ENCODE data around the gene CEP55.

DNA sequence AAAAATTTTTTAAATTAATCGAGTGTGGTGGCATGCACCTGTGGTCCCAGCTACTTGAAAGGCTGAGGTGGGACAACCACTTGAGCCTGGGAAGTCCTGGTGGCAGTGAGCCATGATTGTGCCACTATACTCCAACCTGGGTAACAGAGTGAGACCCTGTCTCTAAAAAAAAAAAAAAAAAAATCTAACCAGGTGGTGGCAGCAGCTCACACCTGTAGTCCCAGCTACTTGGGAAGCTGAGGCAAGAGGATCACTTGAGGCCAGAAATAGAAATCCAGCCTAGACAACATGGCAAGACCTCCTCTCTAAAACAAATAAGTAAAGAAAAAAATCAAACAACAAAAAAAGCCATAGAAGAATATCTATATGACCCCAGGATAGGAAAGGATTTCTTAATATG lies 10.7 kb upstream of the CEP55 start:
- TF ChIP-seq, protein P1, sequence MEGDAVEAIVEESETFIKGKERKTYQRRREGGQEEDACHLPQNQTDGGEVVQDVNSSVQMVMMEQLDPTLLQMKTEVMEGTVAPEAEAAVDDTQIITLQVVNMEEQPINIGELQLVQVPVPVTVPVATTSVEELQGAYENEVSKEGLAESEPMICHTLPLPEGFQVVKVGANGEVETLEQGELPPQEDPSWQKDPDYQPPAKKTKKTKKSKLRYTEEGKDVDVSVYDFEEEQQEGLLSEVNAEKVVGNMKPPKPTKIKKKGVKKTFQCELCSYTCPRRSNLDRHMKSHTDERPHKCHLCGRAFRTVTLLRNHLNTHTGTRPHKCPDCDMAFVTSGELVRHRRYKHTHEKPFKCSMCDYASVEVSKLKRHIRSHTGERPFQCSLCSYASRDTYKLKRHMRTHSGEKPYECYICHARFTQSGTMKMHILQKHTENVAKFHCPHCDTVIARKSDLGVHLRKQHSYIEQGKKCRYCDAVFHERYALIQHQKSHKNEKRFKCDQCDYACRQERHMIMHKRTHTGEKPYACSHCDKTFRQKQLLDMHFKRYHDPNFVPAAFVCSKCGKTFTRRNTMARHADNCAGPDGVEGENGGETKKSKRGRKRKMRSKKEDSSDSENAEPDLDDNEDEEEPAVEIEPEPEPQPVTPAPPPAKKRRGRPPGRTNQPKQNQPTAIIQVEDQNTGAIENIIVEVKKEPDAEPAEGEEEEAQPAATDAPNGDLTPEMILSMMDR (IDR thresholded peaks at IDR 0.05; ENCODE audit: insufficient read depth, low read length): no peak
- TF ChIP-seq POLR2AphosphoS5 (IDR thresholded peaks at IDR 0.05; ENCODE audit: low read depth) (no peak), GABPA (IDR thresholded peaks at IDR 0.05; ENCODE audit: low read depth) (no peak)
- TF ChIP-seq, protein P2, sequence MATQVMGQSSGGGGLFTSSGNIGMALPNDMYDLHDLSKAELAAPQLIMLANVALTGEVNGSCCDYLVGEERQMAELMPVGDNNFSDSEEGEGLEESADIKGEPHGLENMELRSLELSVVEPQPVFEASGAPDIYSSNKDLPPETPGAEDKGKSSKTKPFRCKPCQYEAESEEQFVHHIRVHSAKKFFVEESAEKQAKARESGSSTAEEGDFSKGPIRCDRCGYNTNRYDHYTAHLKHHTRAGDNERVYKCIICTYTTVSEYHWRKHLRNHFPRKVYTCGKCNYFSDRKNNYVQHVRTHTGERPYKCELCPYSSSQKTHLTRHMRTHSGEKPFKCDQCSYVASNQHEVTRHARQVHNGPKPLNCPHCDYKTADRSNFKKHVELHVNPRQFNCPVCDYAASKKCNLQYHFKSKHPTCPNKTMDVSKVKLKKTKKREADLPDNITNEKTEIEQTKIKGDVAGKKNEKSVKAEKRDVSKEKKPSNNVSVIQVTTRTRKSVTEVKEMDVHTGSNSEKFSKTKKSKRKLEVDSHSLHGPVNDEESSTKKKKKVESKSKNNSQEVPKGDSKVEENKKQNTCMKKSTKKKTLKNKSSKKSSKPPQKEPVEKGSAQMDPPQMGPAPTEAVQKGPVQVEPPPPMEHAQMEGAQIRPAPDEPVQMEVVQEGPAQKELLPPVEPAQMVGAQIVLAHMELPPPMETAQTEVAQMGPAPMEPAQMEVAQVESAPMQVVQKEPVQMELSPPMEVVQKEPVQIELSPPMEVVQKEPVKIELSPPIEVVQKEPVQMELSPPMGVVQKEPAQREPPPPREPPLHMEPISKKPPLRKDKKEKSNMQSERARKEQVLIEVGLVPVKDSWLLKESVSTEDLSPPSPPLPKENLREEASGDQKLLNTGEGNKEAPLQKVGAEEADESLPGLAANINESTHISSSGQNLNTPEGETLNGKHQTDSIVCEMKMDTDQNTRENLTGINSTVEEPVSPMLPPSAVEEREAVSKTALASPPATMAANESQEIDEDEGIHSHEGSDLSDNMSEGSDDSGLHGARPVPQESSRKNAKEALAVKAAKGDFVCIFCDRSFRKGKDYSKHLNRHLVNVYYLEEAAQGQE (IDR thresholded peaks at IDR 0.05; ENCODE audit: insufficient replicate concordance, low read depth): no peak

Data from HL-60 (cell line).